ENCODE results near the gene THSD4.

THSD4 gene

DNA sequence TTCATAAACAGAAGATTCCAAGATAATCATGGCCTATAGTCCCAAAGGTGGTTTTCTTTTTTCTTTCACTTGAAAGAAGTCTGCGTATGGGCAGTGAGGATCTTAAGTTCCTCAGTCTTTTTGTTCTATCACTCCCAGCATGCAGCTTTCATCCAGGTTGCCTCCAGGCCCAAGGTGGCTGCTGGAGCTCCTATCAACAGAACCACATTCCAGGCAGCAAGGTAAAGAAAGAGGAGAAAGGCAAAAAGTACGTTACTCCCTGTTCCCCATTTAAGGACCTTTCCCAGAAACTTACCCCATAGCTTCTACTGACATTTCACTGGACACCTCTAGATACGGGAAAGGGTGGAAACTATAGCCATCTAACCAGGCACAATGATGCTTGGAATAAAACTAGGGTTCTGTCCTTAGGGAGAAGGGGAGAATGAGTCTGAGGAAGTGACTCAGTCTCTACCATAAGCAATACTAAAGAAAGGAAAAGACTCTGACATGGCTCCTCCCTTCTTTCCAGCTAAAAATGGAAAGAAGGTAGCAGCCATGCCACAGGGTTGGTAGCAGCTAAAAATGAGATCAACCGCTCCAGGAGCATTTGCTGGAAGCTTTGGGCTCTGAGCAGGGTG, 381.2 kb downstream of the THSD4 start:
- no peaks in the 10 kb centered on the region for H3K27me3 ChIP-seq (ENCODE audit: control insufficient read depth in 1 of 2, insufficient read depth in 2 of 2, low read length in 2 of 2)
- H3K9ac ChIP-seq (ENCODE audit: low read length in 2 of 2): no peak overlapping the region
- no peak overlapping the region for H3K27ac ChIP-seq (ENCODE audit: low read length)
- no peaks in the 10 kb centered on the region for H3K36me3 ChIP-seq (ENCODE audit: control insufficient read depth in 2 of 2, insufficient read depth in 2 of 2, low read length in 2 of 2)
- peaks cover 3% of the 10 kb centered on the region for H3K4me1 ChIP-seq (ENCODE audit: control insufficient read depth, insufficient read depth, low read length)
- H3K9me3 ChIP-seq (ENCODE audit: control insufficient read depth in 2 of 2, low read length in 2 of 2): peaks cover 0 to 3% of the 10 kb centered on the region in 2 donors
- no peak overlapping the region for H3K4me3 ChIP-seq (ENCODE audit: low read length in 2 of 2)

DNA sequence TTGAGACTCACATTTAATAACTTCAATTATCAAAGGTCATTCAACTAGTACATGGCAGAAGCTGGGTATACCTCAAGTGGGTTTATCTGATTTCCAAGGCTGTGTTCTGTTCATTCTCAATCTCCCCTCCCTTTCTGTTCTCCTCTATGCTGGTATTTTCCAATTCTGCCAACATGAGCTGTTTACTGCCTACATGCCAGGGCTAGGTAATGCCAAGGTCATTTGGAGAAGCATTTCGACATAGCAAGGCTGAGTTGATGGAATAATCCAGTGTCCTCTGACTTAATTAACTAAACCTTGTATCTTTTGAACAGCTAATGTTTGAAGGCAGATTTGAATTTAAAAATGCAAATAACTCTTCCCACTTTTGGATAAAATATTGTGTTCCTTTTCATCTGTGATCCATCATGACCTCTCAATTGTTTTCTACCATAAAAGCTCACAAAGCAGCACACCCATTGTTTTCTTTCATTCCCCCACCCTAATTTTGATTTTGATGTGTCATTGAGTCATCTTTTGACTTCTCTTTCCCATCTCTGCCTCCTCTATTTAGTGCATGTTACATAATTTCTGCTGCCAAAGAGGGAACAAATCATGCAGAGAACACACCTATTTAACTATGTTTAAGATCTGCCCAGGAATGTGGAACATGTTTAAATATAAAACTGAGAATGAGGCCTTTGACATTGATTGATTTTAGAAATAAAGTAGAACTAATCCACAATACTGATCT, 386.2 kb downstream of the THSD4 start:
- no peak overlapping the region for H3K27ac ChIP-seq (ENCODE audit: low read length)
- H3K4me1 ChIP-seq (ENCODE audit: control insufficient read depth, insufficient read depth, low read length): no peaks in the 10 kb centered on the region
- peaks cover 0 to 3% of the 10 kb centered on the region in 2 donors for H3K9me3 ChIP-seq (ENCODE audit: control insufficient read depth in 2 of 2, low read length in 2 of 2)
- H3K27me3 ChIP-seq (ENCODE audit: control insufficient read depth in 1 of 2, insufficient read depth in 2 of 2, low read length in 2 of 2): no peaks in the 10 kb centered on the region
- no peak overlapping the region for H3K9ac ChIP-seq (ENCODE audit: low read length in 2 of 2)
- H3K4me3 ChIP-seq (ENCODE audit: low read length in 2 of 2): no peak overlapping the region
- H3K36me3 ChIP-seq (ENCODE audit: control insufficient read depth in 2 of 2, insufficient read depth in 2 of 2, low read length in 2 of 2): no peaks in the 10 kb centered on the region

DNA sequence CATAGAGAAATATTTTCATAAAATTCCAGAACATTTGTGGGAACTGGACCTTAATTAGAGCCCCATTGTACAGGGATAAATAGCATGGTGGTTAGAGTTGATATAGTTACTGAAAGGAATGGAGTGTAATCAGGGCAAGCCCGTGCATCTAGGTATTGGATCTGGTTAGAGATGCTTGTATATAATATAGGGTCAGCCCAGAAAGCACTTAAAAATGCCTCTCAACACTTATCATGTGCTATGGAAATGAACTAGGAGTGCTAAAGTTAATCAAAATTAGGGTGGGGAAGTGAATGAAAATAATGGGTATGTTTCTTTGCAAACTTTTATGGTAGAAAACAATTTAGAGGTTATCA, 386.8 kb downstream of the THSD4 start:
- H3K4me3 ChIP-seq (ENCODE audit: low read length in 2 of 2): no peak overlapping the region
- no peaks in the 10 kb centered on the region for H3K36me3 ChIP-seq (ENCODE audit: control insufficient read depth in 2 of 2, insufficient read depth in 2 of 2, low read length in 2 of 2)
- H3K27me3 ChIP-seq (ENCODE audit: control insufficient read depth in 1 of 2, insufficient read depth in 2 of 2, low read length in 2 of 2): no peaks in the 10 kb centered on the region
- no peaks in the 10 kb centered on the region for H3K4me1 ChIP-seq (ENCODE audit: control insufficient read depth, insufficient read depth, low read length)
- H3K27ac ChIP-seq (ENCODE audit: low read length): no peak overlapping the region
- H3K9ac ChIP-seq (ENCODE audit: low read length in 2 of 2): no peak overlapping the region
- peaks cover 0 to 3% of the 10 kb centered on the region in 2 donors for H3K9me3 ChIP-seq (ENCODE audit: control insufficient read depth in 2 of 2, low read length in 2 of 2)

DNA sequence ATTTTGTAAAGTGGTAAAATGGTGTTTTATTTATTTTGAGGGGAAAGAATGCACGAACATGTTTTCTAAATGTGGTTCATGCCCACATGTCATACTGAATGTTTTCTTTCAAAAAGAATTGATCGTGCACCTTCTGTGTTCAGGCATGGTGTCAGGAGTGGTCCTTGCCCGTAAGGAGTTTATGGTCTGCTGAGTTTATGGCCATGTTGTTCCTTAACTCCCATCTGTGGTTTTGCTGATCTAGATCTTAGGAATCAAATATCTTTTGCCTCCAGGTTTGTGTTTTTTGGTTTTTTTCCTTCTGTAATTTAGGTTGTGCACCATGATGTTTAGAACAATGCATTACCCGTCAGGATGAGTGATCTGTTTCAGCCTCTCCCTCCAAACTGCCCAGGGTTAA, 390.7 kb downstream of the THSD4 start:
- no peaks in the 10 kb centered on the region for H3K4me1 ChIP-seq (ENCODE audit: control insufficient read depth, insufficient read depth, low read length)
- no peaks in the 10 kb centered on the region for H3K36me3 ChIP-seq (ENCODE audit: control insufficient read depth in 2 of 2, insufficient read depth in 2 of 2, low read length in 2 of 2)
- H3K27ac ChIP-seq (ENCODE audit: low read length): no peak overlapping the region
- no peaks in the 10 kb centered on the region for H3K27me3 ChIP-seq (ENCODE audit: control insufficient read depth in 1 of 2, insufficient read depth in 2 of 2, low read length in 2 of 2)
- H3K9me3 ChIP-seq (ENCODE audit: control insufficient read depth in 2 of 2, low read length in 2 of 2): no peaks in the 10 kb centered on the region
- H3K4me3 ChIP-seq (ENCODE audit: low read length in 2 of 2): no peak overlapping the region
- H3K9ac ChIP-seq (ENCODE audit: low read length in 2 of 2): no peak overlapping the region

DNA sequence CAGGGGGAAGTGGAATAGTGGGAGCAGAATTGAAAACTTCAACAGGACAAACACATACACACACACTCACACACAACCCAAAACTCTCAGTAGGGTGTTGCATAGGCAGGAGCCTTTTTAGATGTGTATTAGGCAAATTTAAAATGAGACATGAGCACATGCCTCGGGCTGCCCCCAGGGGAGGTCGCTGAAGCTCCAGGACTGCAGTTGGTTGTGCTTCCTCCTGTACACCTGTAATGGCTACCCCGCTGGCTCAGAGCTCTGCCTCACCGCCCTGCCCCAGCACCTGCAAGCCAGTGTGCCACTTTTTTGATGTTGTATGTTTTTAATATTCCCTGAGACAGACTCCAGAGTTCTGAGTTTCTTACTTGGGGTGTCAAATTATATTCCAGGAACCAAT, 391.7 kb downstream of the THSD4 start:
- no peaks in the 10 kb centered on the region for H3K9me3 ChIP-seq (ENCODE audit: control insufficient read depth in 2 of 2, low read length in 2 of 2)
- no peaks in the 10 kb centered on the region for H3K36me3 ChIP-seq (ENCODE audit: control insufficient read depth in 2 of 2, insufficient read depth in 2 of 2, low read length in 2 of 2)
- no peak overlapping the region for H3K9ac ChIP-seq (ENCODE audit: low read length in 2 of 2)
- H3K4me3 ChIP-seq (ENCODE audit: low read length in 2 of 2): no peak overlapping the region
- no peaks in the 10 kb centered on the region for H3K27me3 ChIP-seq (ENCODE audit: control insufficient read depth in 1 of 2, insufficient read depth in 2 of 2, low read length in 2 of 2)
- H3K27ac ChIP-seq (ENCODE audit: low read length): no peak overlapping the region
- no peaks in the 10 kb centered on the region for H3K4me1 ChIP-seq (ENCODE audit: control insufficient read depth, insufficient read depth, low read length)

DNA sequence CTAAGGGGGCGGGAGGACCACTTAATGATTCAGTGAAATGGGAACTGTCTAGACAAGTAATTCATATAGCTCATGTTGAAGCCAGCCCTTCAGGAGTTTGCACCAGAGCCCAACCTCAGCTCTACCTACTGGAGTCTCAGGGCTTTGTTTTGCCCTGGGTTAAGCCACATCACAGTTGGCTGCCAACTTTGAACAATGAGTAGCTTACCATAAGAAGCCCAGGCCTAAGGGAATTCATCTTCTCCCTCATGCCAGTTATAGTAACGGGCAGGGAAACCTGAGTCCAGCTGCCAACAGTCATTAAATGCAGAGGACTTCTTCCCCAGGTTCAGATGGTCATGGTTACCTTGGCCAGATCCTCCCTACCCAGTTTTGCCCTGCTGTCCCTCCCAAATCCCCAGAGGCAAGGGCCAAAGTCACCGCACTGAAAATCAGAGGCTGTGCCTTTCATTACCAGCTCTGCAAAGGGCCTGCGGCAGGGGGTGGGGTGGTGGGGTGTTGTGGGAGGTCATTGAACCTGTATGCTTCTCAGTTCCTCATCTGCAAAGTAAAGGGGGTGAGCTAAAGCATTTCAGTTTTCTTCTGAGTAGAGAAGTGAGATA, 392.9 kb downstream of the THSD4 start:
- Histone ChIP-seq H3K36me3 (ENCODE audit: control insufficient read depth in 2 of 2, insufficient read depth in 2 of 2, low read length in 2 of 2) (no peaks in the 10 kb centered on the region), H3K27me3 (ENCODE audit: control insufficient read depth in 1 of 2, insufficient read depth in 2 of 2, low read length in 2 of 2) (no peaks in the 10 kb centered on the region), H3K27ac (ENCODE audit: low read length) (no peak overlapping the region), H3K9me3 (ENCODE audit: control insufficient read depth in 2 of 2, low read length in 2 of 2) (no peaks in the 10 kb centered on the region), H3K4me1 (ENCODE audit: control insufficient read depth, insufficient read depth, low read length) (no peaks in the 10 kb centered on the region), H3K4me3 (ENCODE audit: low read length in 2 of 2) (no peak overlapping the region), H3K9ac (ENCODE audit: low read length in 2 of 2) (no peak overlapping the region)

DNA sequence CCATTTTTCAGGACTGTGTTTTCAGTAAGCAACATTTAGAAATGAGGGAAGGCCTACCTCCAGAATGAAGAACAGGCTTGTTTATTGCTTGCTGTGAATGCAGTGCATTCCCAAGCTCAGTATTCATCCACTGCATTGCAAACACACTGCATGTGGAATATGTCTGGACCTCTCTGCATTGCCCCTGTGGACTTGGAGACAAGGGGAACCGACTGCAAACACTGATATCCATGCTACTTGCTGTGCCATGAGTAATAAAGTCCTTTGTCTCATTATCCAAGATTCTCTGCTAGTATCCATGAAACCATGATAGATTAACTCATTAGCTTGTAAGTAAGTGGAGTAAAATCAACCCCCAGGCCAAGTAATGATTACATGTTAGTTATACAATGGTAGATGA, 393.9 kb downstream of the THSD4 start:
- Histone ChIP-seq H3K36me3 (ENCODE audit: control insufficient read depth in 2 of 2, insufficient read depth in 2 of 2, low read length in 2 of 2) (no peaks in the 10 kb centered on the region), H3K9ac (ENCODE audit: low read length in 2 of 2) (no peak overlapping the region), H3K27me3 (ENCODE audit: control insufficient read depth in 1 of 2, insufficient read depth in 2 of 2, low read length in 2 of 2) (no peaks in the 10 kb centered on the region), H3K9me3 (ENCODE audit: control insufficient read depth in 2 of 2, low read length in 2 of 2) (no peaks in the 10 kb centered on the region), H3K27ac (ENCODE audit: low read length) (no peak overlapping the region), H3K4me3 (ENCODE audit: low read length in 2 of 2) (no peak overlapping the region), H3K4me1 (ENCODE audit: control insufficient read depth, insufficient read depth, low read length) (no peaks in the 10 kb centered on the region)

DNA sequence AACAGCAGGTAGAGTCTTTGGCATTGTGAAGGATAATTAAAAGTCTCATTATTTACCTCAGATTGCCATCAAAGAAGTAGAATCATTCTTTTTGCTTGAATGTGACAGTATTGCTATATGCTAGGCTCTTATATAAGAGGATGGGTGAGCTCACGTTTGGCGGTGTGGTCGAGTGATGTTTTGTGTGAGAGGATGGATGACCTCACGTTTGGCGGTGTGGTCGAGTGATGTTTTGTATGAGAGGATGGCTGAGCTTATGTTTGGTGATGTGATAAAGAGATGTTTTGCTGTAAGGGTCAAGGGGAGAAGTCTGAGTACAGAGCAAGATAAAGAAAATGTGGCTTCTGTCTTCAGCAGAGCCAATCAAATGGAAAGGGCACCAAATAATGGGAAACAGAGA, 395.5 kb downstream of the THSD4 start:
- H3K9ac ChIP-seq (ENCODE audit: low read length in 2 of 2): no peak overlapping the region
- no peak overlapping the region for H3K4me3 ChIP-seq (ENCODE audit: low read length in 2 of 2)
- no peaks in the 10 kb centered on the region for H3K9me3 ChIP-seq (ENCODE audit: control insufficient read depth in 2 of 2, low read length in 2 of 2)
- H3K27me3 ChIP-seq (ENCODE audit: control insufficient read depth in 1 of 2, insufficient read depth in 2 of 2, low read length in 2 of 2): no peaks in the 10 kb centered on the region
- no peaks in the 10 kb centered on the region for H3K4me1 ChIP-seq (ENCODE audit: control insufficient read depth, insufficient read depth, low read length)
- no peak overlapping the region for H3K27ac ChIP-seq (ENCODE audit: low read length)
- no peaks in the 10 kb centered on the region for H3K36me3 ChIP-seq (ENCODE audit: control insufficient read depth in 2 of 2, insufficient read depth in 2 of 2, low read length in 2 of 2)

DNA sequence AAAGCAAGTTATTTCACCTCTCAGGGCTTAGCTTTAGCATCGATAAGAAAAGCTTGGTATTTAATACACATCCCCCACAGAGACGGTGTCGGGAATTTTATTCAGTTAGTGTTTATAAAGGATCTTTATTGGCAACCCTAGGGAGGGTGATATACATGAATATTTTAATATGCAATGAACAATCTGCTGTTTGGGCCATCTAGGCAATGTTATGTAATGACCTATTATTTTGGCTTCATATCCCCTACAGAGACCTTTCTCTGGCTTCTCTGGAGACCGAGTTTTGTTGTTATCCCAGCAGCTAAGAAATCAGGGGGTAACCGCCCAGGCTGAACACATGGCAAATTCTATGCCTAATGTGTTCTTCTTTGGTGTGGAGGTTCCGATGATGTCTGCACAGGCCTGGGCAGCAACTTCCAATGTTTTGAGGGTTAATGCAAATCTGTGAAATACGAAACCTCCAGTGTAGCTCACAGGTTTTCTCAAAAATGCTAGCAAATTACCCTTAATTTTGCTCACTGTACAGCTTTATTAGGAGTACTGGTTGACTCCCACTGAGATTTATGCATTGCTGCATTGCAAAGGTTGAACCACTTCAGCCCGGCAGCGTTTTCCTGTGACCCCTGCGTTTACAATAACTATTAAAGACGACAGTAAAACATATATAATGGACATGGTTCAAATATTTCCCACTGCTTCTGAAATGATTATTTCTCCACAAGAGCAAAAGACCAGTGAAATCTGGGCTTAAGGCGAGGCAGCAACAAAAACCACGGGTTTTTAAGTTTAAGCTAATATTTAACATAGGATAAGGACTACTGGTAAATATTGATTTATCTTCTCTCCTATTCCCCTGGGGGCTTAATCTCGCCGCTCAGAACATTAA, 396.8 kb downstream of the THSD4 start:
- no peaks in the 10 kb centered on the region for H3K36me3 ChIP-seq (ENCODE audit: control insufficient read depth in 2 of 2, insufficient read depth in 2 of 2, low read length in 2 of 2)
- H3K9me3 ChIP-seq (ENCODE audit: control insufficient read depth in 2 of 2, low read length in 2 of 2): no peaks in the 10 kb centered on the region
- no peak overlapping the region for H3K4me3 ChIP-seq (ENCODE audit: low read length in 2 of 2)
- no peaks in the 10 kb centered on the region for H3K27me3 ChIP-seq (ENCODE audit: control insufficient read depth in 1 of 2, insufficient read depth in 2 of 2, low read length in 2 of 2)
- no peaks in the 10 kb centered on the region for H3K4me1 ChIP-seq (ENCODE audit: control insufficient read depth, insufficient read depth, low read length)
- H3K9ac ChIP-seq (ENCODE audit: low read length in 2 of 2): no peak overlapping the region
- H3K27ac ChIP-seq (ENCODE audit: low read length): no peak overlapping the region

DNA sequence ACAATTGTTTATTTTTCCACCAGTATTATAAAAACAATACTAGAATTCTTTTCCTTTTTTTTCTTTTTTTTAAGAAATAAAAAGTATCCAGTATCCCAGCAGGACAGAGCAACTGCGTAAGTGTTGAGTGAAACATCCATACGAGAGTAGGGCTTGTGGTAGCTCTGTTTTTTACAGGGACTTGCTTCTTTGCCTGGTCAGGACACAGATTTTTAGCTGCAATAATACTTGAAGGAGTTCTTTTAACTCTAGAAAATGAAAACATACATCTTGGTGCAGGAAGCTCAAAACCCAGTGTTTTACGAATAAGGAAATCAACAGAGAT, 397.4 kb downstream of the THSD4 start:
- no peak overlapping the region for H3K27ac ChIP-seq (ENCODE audit: low read length)
- H3K9ac ChIP-seq (ENCODE audit: low read length in 2 of 2): no peak overlapping the region
- no peak overlapping the region for H3K4me3 ChIP-seq (ENCODE audit: low read length in 2 of 2)
- no peaks in the 10 kb centered on the region for H3K4me1 ChIP-seq (ENCODE audit: control insufficient read depth, insufficient read depth, low read length)
- no peaks in the 10 kb centered on the region for H3K27me3 ChIP-seq (ENCODE audit: control insufficient read depth in 1 of 2, insufficient read depth in 2 of 2, low read length in 2 of 2)
- H3K36me3 ChIP-seq (ENCODE audit: control insufficient read depth in 2 of 2, insufficient read depth in 2 of 2, low read length in 2 of 2): no peaks in the 10 kb centered on the region
- no peaks in the 10 kb centered on the region for H3K9me3 ChIP-seq (ENCODE audit: control insufficient read depth in 2 of 2, low read length in 2 of 2)

Data from stomach smooth muscle (tissue), 2 donors.